ENCODE data around the gene TTC7B. TPM values are rescaled to one million over a fixed set of nuclear protein-coding genes. Genes with fewer than 3 reads are reported as not detected.
A peak's percentile ranks its signal among the peaks of the same experiment; 100 is the strongest.

TTC7B gene
- total and polyA plus RNA-seq, 2 of the 13 experiments (the other 11 are each of a cell fraction or from before 2014, with no cell fraction given) = 1.3 to 3.2 TPM

GRCh38 chr14:90495357-90496276 lies 320.6 kb downstream of the TTC7B start (continued):
- TF ChIP-seq MTERF4 (CRISPR knock-in tag; IDR thresholded peaks at IDR 0.05) (0 out of 2 replicates have a peak, but pooled peaks have one; percentile 36), AKNA (CRISPR knock-in tag; IDR thresholded peaks at IDR 0.05; ENCODE audit: borderline replicate concordance) (no peak), MED1 (CRISPR knock-in tag; IDR thresholded peaks at IDR 0.05) (no peak), ARID2 (CRISPR knock-in tag; IDR thresholded peaks at IDR 0.05; ENCODE audit: borderline replicate concordance) (no peak), ZNF879 (CRISPR knock-in tag; IDR thresholded peaks at IDR 0.05) (0 out of 2 replicates have a peak, but pooled peaks have one; percentile 47), TAF15 (IDR thresholded peaks at IDR 0.05; ENCODE audit: low read depth, low read length, poor library complexity, severe bottlenecking) (no peak), ZNF552 (CRISPR knock-in tag; IDR thresholded peaks at IDR 0.05; ENCODE audit: borderline replicate concordance) (no peak), PHF8 (CRISPR knock-in tag; IDR thresholded peaks at IDR 0.05) (no peak), ZSCAN29 (CRISPR knock-in tag; conservative IDR thresholded peaks at IDR 0.05) (no peak), THAP7 (CRISPR knock-in tag; IDR thresholded peaks at IDR 0.05) (no peak), ARNT (IDR thresholded peaks at IDR 0.05) (no peak), SALL1 (CRISPR knock-in tag; IDR thresholded peaks at IDR 0.05) (peak; percentile 57; the same call in 1 of the 2 replicates), ZFP36L2 (CRISPR knock-in tag; IDR thresholded peaks at IDR 0.05) (peak; percentile 77; the same call in 1 of the 2 replicates), MED8 (CRISPR knock-in tag; IDR thresholded peaks at IDR 0.05; ENCODE audit: insufficient replicate concordance) (no peak), ZNF468 (CRISPR knock-in tag; IDR thresholded peaks at IDR 0.05) (no peak), NFYB (CRISPR knock-in tag; IDR thresholded peaks at IDR 0.05) (no peak), ZNF691 (CRISPR knock-in tag; IDR thresholded peaks at IDR 0.05; ENCODE audit: borderline replicate concordance, low read depth) (no peak), PPARG (CRISPR knock-in tag; conservative IDR thresholded peaks at IDR 0.05) (peak; percentile 45; the same call in 1 of the 2 replicates), PRDM4 (CRISPR knock-in tag; IDR thresholded peaks at IDR 0.05; ENCODE audit: borderline replicate concordance) (peak; percentile 35; the same call in 1 of the 2 replicates)
